Skeletal muscle satellite cell (primary cell): Measurements from ENCODE around the gene RABGAP1L.
"Not testable (repeated sequence)": the region's sequence is repeated elsewhere in the genome, so short reads cannot be mapped to it uniquely, and the experiment has no call there.

Experiments
- H3K27me3 ChIP-seq: 2 replicates; pipeline ENCODE4 v1.7.0; 2013; ENCODE audit warnings: low read length; ENCODE audit not compliant: control insufficient read depth, insufficient read depth
- H3K36me3 ChIP-seq: 2 replicates; pipeline ENCODE4 v1.7.0; 2013; ENCODE audit warnings: mild to moderate bottlenecking, control low read depth, low read length; ENCODE audit not compliant: insufficient read depth
- H3K4me1 ChIP-seq: 2 replicates; pipeline ENCODE4 v1.7.0; 2013; ENCODE audit warnings: low read length; ENCODE audit not compliant: control insufficient read depth, insufficient read depth
- H3K4me2 ChIP-seq: 2 replicates; pipeline ENCODE4 v1.7.0; 2013; ENCODE audit warnings: mild to moderate bottlenecking, low read length
- H3K4me3 ChIP-seq: 2 replicates; pipeline ENCODE4 v1.7.0; 2013; ENCODE audit warnings: low read length
- H3K9ac ChIP-seq: 2 replicates; pipeline ENCODE4 v1.7.0; 2013; ENCODE audit warnings: mild to moderate bottlenecking, low read depth, low read length, moderate library complexity
- H3K9me3 ChIP-seq: replicated peaks from 2 replicates; pipeline ENCODE4 v1.7.0; 2013; ENCODE audit warnings: mild to moderate bottlenecking, control low read depth, low read length

The RABGAP1L gene

DNA sequence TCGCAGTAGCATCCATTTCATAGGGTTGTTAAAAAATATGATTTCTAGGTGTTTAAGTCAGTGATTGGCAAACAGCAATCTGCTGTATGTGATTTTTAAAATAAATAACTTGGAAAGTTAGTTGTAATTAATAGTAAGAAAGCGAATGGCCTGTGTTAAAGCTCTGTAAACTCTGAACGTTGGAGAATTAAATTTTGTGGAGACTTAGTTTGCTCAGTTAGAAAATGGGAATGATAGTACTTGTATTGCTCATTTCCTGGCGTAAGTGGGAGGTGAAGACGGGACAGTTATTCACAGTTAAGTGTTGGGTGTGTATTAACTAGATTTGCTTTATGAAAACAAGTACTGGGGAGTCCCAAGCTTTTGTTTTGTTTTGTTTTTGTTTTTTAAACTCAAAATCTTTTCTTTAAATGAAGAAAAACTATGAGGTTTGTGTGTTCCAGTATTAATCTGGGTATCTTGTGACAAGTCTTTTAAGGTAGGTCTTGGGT lies 841.4 kb downstream of the RABGAP1L start:
- H3K4me3 ChIP-seq, result peak overlapping the region; percentile 86
- no peaks in the 10 kb centered on the region for H3K27me3 ChIP-seq
- peak overlapping the region; percentile 84 for H3K4me2 ChIP-seq
- H3K4me1 ChIP-seq, result peaks cover 48% of the 10 kb centered on the region
- no peaks in the 10 kb centered on the region for H3K9me3 ChIP-seq
- peak overlapping the region; percentile 99 for H3K9ac ChIP-seq
- peaks cover 8% of the 10 kb centered on the region for H3K36me3 ChIP-seq

DNA sequence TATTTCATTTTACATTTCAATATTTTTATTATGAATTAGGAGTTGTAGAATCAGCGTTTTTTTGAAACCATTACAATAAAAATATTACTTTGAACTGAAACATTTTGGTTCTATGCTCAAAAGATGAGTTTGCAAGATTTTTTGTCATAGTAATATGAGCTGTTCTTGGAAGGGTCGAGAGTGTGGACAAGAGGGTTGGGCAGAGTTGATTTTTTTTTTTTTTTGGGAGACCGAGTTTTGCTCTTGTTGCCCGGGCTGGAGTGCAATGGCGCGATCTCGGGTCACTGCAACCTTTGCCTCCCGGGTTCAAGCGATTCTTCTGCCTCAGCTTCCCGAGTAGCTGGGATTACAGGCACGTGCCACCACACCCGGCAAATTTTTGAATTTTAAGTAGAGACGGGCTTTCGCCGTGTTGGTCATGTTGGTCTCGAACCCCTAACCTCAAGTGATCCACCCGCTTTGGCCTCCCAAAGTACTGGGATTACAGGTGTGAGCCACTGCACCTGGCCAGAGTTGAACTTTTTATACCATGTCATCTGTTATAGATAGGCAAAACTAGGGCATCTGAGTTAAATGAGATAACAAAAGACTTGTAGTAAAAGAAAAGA lies 843.7 kb downstream of the RABGAP1L start:
- Histone ChIP-seq H3K9ac (peak overlapping the region; percentile 39), H3K4me1 (peaks cover 37% of the 10 kb centered on the region), H3K27me3 (no peaks in the 10 kb centered on the region), H3K4me2 (peak overlapping the region; percentile 69), H3K36me3 (peaks cover 22% of the 10 kb centered on the region), H3K4me3 (peak overlapping the region; percentile 51), H3K9me3 (no peaks in the 10 kb centered on the region)

DNA sequence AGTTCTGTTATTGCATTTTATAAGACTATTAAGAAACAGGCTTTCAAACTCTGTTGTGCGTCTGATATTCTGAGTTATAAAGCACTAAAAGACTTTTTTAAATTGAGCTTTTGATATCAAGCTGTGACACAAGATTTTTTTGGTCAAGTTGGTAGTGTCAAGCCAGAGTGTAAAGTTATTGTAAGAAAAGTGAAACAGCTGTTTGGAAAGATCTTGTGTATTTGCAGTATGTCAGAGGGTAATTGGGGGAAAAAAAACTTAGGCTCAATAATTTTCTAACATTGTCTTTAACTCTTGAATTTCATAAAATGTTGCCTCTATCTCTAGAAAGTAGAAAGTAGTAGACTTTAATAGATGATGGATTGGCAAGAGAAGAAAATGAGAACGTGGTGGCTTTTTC lies 844.2 kb downstream of the RABGAP1L start:
- peaks cover 36% of the 10 kb centered on the region for H3K4me1 ChIP-seq
- H3K4me2 ChIP-seq, result peak overlapping the region; percentile 69
- H3K9me3 ChIP-seq, result no peaks in the 10 kb centered on the region
- peak overlapping the region; percentile 51 for H3K4me3 ChIP-seq
- H3K9ac ChIP-seq, result peak overlapping the region; percentile 39
- no peaks in the 10 kb centered on the region for H3K27me3 ChIP-seq
- H3K36me3 ChIP-seq, result peaks cover 27% of the 10 kb centered on the region

DNA sequence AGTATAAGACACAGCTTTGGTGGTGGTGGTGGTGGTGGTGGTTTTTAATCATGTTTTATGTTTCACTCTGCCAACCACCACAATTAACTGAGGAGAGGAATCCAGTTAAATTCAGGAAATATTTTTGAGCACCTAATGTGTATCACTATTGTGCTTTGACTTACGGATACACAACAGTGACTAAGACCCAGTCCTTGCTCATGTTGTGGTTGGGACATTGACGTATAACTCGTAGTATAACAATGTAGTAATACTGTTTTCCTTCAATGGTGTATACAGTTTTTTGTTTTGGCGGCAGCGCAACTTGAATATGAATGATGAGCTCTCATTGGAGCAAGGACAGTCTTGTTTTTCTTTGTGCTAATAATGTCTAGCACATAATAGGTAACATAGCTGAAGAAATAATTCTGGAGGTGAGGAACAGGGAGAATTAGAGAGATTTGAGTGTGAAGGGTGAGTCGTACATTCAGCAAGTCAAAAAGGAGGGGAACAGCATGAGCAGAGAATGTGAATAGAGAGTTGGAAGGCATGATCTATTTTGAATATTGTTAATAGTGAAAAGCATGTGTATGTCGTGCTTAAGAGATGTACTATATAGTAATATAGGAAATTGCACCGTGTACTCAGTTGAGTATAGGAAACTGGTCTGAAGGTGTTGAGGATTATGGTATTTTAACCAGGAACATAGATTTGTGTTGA lies 845.9 kb downstream of the RABGAP1L start:
- Histone ChIP-seq H3K4me1 (peaks cover 30% of the 10 kb centered on the region), H3K36me3 (peaks cover 39% of the 10 kb centered on the region), H3K9ac (no peak overlapping the region), H3K4me3 (no peak overlapping the region), H3K4me2 (no peak overlapping the region), H3K9me3 (no peaks in the 10 kb centered on the region), H3K27me3 (no peaks in the 10 kb centered on the region)

DNA sequence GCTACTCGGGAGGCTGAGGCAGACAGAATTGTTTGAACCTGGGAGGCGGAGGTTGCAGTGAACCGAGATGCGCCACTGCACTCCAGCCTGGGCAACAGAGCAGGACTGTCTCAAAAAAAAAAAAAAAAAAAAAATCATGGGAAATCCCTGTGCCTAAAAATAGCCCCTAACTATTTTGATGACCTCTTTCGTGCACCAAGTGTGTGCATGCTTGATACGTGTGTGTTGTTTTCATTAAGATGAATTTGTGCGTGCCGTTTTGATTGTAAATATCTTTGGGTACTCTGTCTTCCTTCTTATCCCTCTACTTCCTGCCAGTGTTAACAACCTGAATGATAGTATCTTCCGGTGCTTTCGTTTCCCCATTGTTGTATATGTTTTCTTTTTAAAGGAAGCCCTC lies 850.2 kb downstream of the RABGAP1L start:
- no peaks in the 10 kb centered on the region for H3K27me3 ChIP-seq
- H3K9me3 ChIP-seq, result no peaks in the 10 kb centered on the region
- H3K36me3 ChIP-seq, result peaks cover 77% of the 10 kb centered on the region
- no peak overlapping the region for H3K9ac ChIP-seq
- H3K4me3 ChIP-seq, result no peak overlapping the region
- no peak overlapping the region for H3K4me2 ChIP-seq
- no peaks in the 10 kb centered on the region for H3K4me1 ChIP-seq

DNA sequence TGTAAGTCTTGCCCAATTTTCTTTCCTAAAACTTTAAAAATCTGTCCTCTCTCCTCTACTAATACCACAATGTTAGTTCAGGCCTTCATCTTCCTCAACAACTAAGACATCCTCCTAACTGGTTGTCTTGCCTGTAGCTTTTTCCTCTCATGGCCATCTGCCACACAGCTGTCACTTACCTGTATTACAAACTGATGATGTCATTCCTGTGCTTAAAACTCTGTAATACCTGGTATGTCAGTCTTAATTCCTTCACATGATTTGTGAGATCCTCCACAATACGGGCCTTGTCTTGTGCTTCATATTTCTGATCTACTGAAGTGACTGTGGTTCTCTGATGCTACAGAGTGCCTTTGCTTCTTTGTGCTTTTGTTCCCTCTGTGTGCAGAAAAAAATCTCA lies 854.1 kb downstream of the RABGAP1L start:
- Histone ChIP-seq H3K4me2 (no peak overlapping the region), H3K9me3 (no peaks in the 10 kb centered on the region), H3K9ac (no peak overlapping the region), H3K36me3 (peaks cover 79% of the 10 kb centered on the region), H3K4me3 (no peak overlapping the region), H3K4me1 (peaks cover 14% of the 10 kb centered on the region), H3K27me3 (no peaks in the 10 kb centered on the region)

DNA sequence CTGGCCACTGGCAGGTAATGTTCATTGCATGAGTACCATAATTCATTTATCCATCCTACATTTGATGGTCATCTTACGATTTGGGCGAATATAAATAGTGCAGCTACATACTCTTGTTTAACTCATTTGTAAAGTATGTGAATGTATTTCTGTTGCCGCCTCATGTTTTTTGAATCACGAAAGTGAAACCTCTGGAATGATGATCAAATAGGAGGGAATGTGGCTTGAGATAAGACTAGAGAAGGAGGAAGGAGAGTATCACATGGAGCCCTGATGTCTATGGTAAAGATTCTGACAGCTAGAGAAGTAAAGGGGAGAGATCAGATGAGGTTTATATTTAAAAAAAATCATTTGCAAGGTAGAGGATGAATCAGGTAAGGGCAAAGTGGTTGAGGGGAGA lies 855.9 kb downstream of the RABGAP1L start:
- Histone ChIP-seq H3K36me3 (peaks cover 69% of the 10 kb centered on the region), H3K4me2 (no peak overlapping the region), H3K27me3 (no peaks in the 10 kb centered on the region), H3K4me3 (no peak overlapping the region), H3K9me3 (no peaks in the 10 kb centered on the region), H3K4me1 (peaks cover 14% of the 10 kb centered on the region), H3K9ac (no peak overlapping the region)

DNA sequence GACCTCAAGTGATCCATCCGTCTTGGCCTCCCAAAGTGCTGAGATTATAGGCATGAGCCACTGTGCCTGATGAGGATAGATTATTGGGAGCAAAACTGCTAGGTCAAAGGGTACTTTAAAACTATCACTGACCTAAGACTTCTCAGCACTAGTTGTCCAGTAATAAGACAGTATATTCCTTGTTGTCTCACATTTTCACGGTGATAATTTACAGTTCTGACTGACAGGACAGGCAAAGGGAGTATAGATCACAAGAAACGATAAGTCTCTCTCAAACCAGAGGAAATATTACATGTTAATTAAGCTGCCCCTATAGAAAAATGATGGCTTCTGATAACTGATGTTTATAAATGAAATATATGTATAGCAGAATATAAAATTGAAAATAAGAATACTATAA lies 860.2 kb downstream of the RABGAP1L start:
- Histone ChIP-seq H3K36me3 (peaks cover 31% of the 10 kb centered on the region), H3K9ac (no peak overlapping the region), H3K4me3 (no peak overlapping the region), H3K27me3 (no peaks in the 10 kb centered on the region), H3K4me1 (peaks cover 14% of the 10 kb centered on the region), H3K9me3 (no peaks in the 10 kb centered on the region), H3K4me2 (no peak overlapping the region)

DNA sequence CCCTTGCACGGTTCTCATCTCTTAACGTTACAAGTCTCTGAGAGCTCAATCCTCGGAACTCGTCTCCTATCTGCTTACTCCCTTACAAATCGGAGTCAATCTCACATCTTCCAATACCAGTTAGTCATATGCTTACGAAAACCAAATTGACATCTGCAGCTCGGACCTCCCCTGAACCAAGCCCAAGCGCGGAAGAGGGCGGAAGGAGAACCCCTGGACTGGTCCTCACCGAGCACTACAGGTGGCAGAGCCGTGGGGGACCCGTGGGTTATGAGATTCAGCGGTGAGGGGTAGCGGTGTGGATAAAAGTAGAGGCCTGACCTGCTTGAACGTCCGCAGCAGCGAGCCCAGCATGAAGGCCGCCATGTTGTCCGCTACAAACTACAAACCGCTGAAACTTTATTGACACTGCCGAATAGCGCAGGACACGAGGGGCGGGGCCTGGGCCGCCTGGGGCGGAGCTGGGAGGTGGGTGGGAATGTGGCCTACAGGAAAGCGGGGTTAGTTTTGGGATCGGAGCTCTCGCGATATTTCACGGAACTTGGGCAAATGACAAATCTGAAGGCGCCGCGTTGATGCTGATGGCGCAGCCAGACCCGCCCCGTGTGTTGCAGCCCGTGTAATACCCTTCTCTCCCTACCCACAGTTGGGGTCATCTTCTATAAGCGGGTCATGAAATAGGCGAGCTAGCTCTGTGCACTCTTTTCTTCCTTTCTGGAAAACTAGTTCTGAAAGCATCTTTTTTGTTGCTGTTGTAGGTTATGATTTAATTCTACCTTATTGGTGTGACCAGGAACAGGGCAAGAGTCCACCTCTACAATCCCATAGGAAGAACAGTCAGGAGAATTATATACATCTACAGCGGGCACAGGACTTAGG lies 864.0 kb downstream of the RABGAP1L start, which contains the start of gene MRPS14:
MRPS14 (minus strand) TSS at position 383 of the 879 bp plus-strand sequence; CDS start at position 366, 17 bp downstream.
- Histone ChIP-seq H3K36me3 (peaks cover 4% of the 10 kb centered on the region), H3K9me3 (no peaks in the 10 kb centered on the region), H3K4me1 (no peaks in the 10 kb centered on the region), H3K4me3 (peak within 1 kb of the TSS; percentile 93), H3K27me3 (no peaks in the 10 kb centered on the region), H3K4me2 (peak within 1 kb of the TSS; percentile 85), H3K9ac (peak within 1 kb of the TSS; percentile 95)

DNA sequence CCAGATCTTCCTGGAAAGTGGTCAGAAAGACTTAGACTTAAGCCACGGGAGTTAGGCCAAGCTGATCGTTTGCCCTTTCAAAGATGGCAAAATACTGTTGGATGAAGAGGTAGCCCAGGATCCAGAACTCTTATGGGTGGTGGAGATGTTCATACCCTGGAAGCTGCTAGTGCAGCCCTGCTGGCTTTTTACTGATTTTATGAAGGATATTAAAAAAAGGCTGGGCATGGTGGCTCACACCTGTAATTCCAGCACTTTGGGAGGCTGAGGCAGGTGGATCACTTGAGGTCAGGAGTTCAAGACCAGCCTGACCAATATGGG lies 864.6 kb downstream of the RABGAP1L start:
- H3K4me1 ChIP-seq, H3K36me3 ChIP-seq, H3K27me3 ChIP-seq, H3K9me3 ChIP-seq: not testable (repeated sequence)
- H3K9ac ChIP-seq, result peak overlapping the region; percentile 69
- H3K4me2 ChIP-seq, result peak overlapping the region; percentile 80
- H3K4me3 ChIP-seq, result peak overlapping the region; percentile 93

DNA sequence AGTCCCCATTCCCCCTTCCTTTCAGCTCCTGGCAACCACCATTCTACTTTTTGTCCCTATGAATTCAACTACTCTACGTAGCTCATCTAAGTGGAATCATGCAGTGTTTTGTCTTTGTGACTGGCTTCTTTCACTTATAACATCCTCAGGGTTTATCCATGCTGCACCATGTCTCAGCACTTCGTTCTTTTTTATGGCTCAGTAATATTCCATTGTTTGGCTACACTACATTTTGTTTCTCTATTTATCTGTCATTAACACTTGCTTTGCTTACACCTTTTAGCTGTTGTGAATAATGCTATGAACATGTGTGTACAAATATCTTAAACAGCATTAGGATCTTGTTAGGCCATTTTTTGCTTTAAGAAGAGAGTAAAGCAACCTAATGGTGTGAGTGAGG lies 865.5 kb downstream of the RABGAP1L start:
- Histone ChIP-seq H3K27me3 (no peaks in the 10 kb centered on the region), H3K4me3 (no peak overlapping the region), H3K9me3 (no peaks in the 10 kb centered on the region), H3K4me2 (no peak overlapping the region), H3K9ac (no peak overlapping the region), H3K36me3 (no peaks in the 10 kb centered on the region), H3K4me1 (peaks cover 5% of the 10 kb centered on the region)
